ENCODE measurements around the gene GALNTL6. TPM values are rescaled to one million over a fixed set of nuclear protein-coding genes. Genes with fewer than 3 reads are reported as not detected.

GALNTL6 gene
- total RNA-seq, 1 donor from 2014 or later, result 1.7 TPM

DNA sequence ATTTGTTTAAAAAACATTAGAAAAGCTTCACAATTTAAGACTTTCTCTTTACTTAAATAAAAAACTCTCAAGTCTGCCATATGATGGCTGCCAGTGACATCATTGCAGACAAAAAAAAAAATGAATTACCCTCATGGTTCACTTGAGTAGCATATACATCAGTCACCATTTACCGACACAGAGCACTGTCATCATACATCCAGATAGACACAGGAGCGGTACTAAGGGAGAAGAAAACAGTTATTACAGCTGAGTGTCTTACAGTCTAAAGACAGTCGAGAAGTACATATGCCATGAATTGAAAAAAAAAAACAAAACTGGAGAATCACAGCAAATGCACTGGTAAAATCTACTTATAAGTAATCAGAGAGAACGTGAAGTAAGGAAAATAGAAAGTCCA, 949.7 kb downstream of the GALNTL6 start:
- Mint-ChIP-seq H3K27ac (no peak overlapping the region), H3K27me3 (no peaks in the 10 kb centered on the region)

GRCh38 chr4:172770787-172771186, 957.6 kb downstream of the GALNTL6 start:
- Mint-ChIP-seq H3K27ac (no peak overlapping the region), H3K4me3 (no peak overlapping the region), H3K36me3 (no peaks in the 10 kb centered on the region), H3K9me3 (no peaks in the 10 kb centered on the region), H3K27me3 (no peaks in the 10 kb centered on the region), H3K4me1 (ENCODE audit: unreplicated experiment) (peaks cover 7% of the 10 kb centered on the region)
- DNase-seq (ENCODE audit: extremely low spot score, unreplicated experiment), result no peak
- TF ChIP-seq, protein P1, sequence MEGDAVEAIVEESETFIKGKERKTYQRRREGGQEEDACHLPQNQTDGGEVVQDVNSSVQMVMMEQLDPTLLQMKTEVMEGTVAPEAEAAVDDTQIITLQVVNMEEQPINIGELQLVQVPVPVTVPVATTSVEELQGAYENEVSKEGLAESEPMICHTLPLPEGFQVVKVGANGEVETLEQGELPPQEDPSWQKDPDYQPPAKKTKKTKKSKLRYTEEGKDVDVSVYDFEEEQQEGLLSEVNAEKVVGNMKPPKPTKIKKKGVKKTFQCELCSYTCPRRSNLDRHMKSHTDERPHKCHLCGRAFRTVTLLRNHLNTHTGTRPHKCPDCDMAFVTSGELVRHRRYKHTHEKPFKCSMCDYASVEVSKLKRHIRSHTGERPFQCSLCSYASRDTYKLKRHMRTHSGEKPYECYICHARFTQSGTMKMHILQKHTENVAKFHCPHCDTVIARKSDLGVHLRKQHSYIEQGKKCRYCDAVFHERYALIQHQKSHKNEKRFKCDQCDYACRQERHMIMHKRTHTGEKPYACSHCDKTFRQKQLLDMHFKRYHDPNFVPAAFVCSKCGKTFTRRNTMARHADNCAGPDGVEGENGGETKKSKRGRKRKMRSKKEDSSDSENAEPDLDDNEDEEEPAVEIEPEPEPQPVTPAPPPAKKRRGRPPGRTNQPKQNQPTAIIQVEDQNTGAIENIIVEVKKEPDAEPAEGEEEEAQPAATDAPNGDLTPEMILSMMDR (conservative IDR thresholded peaks at IDR 0.05), result no peak

More for the DNA sequence above, 949.7 kb downstream of the GALNTL6 start:
- Mint-ChIP-seq H3K4me3 (peak overlapping the region; percentile 17), H3K4me1 (ENCODE audit: unreplicated experiment) (peaks cover 13% of the 10 kb centered on the region), H3K36me3 (peaks cover 3% of the 10 kb centered on the region), H3K9me3 (no peaks in the 10 kb centered on the region)
- TF ChIP-seq, protein P1 (conservative IDR thresholded peaks at IDR 0.05), result no peak
- DNase-seq (ENCODE audit: extremely low spot score, unreplicated experiment), result no peak

- no peak overlapping the region for H3K27ac Mint-ChIP-seq
- no peaks in the 10 kb centered on the region for H3K36me3 Mint-ChIP-seq
- H3K27me3 Mint-ChIP-seq, result no peaks in the 10 kb centered on the region
- no peaks in the 10 kb centered on the region for H3K9me3 Mint-ChIP-seq
- TF ChIP-seq, protein P1 (conservative IDR thresholded peaks at IDR 0.05), result no peak
- H3K4me3 Mint-ChIP-seq, result no peak overlapping the region
- no peak for DNase-seq (ENCODE audit: extremely low spot score, unreplicated experiment)
- H3K4me1 Mint-ChIP-seq (ENCODE audit: unreplicated experiment), result peaks cover 4% of the 10 kb centered on the region
Measured at GRCh38 chr4:172772781-172773180, 959.6 kb downstream of the GALNTL6 start.

- Mint-ChIP-seq H3K4me1 (ENCODE audit: unreplicated experiment) (peaks cover 17% of the 10 kb centered on the region), H3K36me3 (no peaks in the 10 kb centered on the region), H3K27me3 (peaks cover 6% of the 10 kb centered on the region), H3K4me3 (no peak overlapping the region), H3K27ac (no peak overlapping the region), H3K9me3 (no peaks in the 10 kb centered on the region)
- no peak for DNase-seq (ENCODE audit: extremely low spot score, unreplicated experiment)
- TF ChIP-seq, protein P1 (conservative IDR thresholded peaks at IDR 0.05), result no peak
Measured at GRCh38 chr4:172776203-172776861, 963.1 kb downstream of the GALNTL6 start.

GRCh38 chr4:172777729-172778431, 964.7 kb downstream of the GALNTL6 start:
- Mint-ChIP-seq H3K4me1 (ENCODE audit: unreplicated experiment) (peaks cover 17% of the 10 kb centered on the region), H3K27me3 (peaks cover 6% of the 10 kb centered on the region), H3K9me3 (no peaks in the 10 kb centered on the region), H3K36me3 (no peaks in the 10 kb centered on the region), H3K4me3 (no peak overlapping the region), H3K27ac (no peak overlapping the region)
- TF ChIP-seq, protein P1 (conservative IDR thresholded peaks at IDR 0.05), result no peak
- no peak for DNase-seq (ENCODE audit: extremely low spot score, unreplicated experiment)
